GM13977 (cell line): Measurements from ENCODE around the gene GGCX.

ENCODE experiments used
- DNase-seq: peaks from one replicate; pipeline ENCODE4 v3.0.0; 2012; ENCODE audit warnings: low spot score
- CTCF ChIP-seq: IDR thresholded peaks from 2 replicates; pipeline ENCODE4 v1.5.1; 2012; ENCODE audit warnings: mild to moderate bottlenecking, control low read depth; ENCODE audit not compliant: insufficient read depth; ENCODE audit errors: extremely low read depth, missing control alignments
- in situ Hi-C: fragments of 300-500 bp; cut with MboI; formaldehyde crosslinking; loops from one replicate; pipeline ENCODE4 v1.12.0; 2022; ENCODE audit warnings: low sequenced_read_pairs, low pct_unique_long_range_greater_than_20kb, mixed read lengths, inconsistent platforms; ENCODE audit not compliant: unreplicated experiment

The GGCX gene

GRCh38 chr2:85598594-85599340, 37.5 kb upstream of the GGCX start:
- in situ Hi-C loops = no loop called here
- TF ChIP-seq CTCF = no peak
- no peak for DNase-seq

GRCh38 chr2:85597241-85597640, 35.9 kb upstream of the GGCX start:
- no peak for DNase-seq
- no peak for TF ChIP-seq CTCF
- in situ Hi-C loops = no loop called here

GRCh38 chr2:85596486-85597143, 35.3 kb upstream of the GGCX start:
- TF ChIP-seq CTCF = no peak
- in situ Hi-C loops = no loop called here
- no peak for DNase-seq

GRCh38 chr2:85596026-85596333, 34.7 kb upstream of the GGCX start:
- in situ Hi-C loops = no loop called here
- no peak for DNase-seq
- TF ChIP-seq CTCF = no peak

GRCh38 chr2:85595301-85596025, 34.2 kb upstream of the GGCX start, which contains the start of gene RNF181:
RNF181 (plus strand) TSS chr2:85595745; CDS start chr2:85595764, 19 bp downstream.
- in situ Hi-C loops = no loop called here
- peak; percentile 96 for DNase-seq
- TF ChIP-seq CTCF = no peak

- DNase-seq = no peak
- in situ Hi-C loops = no loop called here
- TF ChIP-seq CTCF = no peak
Observed at GRCh38 chr2:85594715-85595300, 33.5 kb upstream of the GGCX start.
